ENCODE data around the gene PGAP1. TPM values are rescaled to one million over a fixed set of nuclear protein-coding genes. Genes with fewer than 3 reads are reported as not detected.
A peak's percentile ranks its signal among the peaks of the same experiment; 100 is the strongest.

The PGAP1 gene
- total and polyA plus RNA-seq, 10 of the 15 experiments (the other 5 are each of a cell fraction or from before 2014, with no cell fraction given), result 0.75 to 4.7 (median 3.0) TPM

DNA sequence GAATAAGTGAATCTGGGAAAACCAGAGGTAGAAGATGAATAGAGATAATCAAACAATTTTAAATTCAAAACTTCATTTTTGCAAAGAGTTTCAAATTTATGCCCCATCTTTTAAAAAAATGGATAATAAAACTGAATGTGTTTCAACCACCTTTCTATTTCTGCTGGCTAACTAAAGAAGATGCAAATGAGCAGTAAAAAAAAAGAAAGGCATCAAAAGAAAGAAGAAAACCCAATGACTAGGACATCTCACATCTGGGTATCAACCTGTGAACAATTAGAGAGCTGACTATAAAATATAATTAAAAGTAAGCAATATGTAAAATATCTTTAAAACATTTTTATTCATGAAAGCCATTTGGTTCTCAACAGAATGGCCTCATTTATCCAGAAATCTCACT is 2.5 kb downstream of the PGAP1 start:
- Histone ChIP-seq H3K36me3 (ENCODE audit: control insufficient read depth in 2 of 2, insufficient read depth in 2 of 2, low read length in 1 of 2) (no peaks in the 10 kb centered on the region; a peak in 1 of 4 replicates), H3K27me3 (replicated peaks in 1 of 2; ENCODE audit: control insufficient read depth in 2 of 2, insufficient read depth in 2 of 2, low read length in 1 of 2) (no peaks in the 10 kb centered on the region), H2AFZ (ENCODE audit: control insufficient read depth, low read depth, low read length) (no peak overlapping the region), H3K9me3 (replicated peaks; ENCODE audit: control insufficient read depth, insufficient read depth, low read length) (no peaks in the 10 kb centered on the region; the same call in 2 of the 3 replicates), H3K4me3 (no peak overlapping the region), H3K4me2 (ENCODE audit: control insufficient read depth, insufficient read depth) (peak overlapping the region; percentile 78; the same call in 1 of the 2 replicates), H3K9ac (ENCODE audit: control insufficient read depth, insufficient read depth, low read length) (no peak overlapping the region), H3K4me1 (ENCODE audit: control insufficient read depth, insufficient read depth, low read length) (peaks cover 4% of the 10 kb centered on the region; the same call in 1 of the 2 replicates), H3K27ac (ENCODE audit: control insufficient read depth, insufficient read depth) (no peak overlapping the region), H3K79me2 (ENCODE audit: control insufficient read depth, insufficient read depth, low read length) (peaks cover 24% of the 10 kb centered on the region), H4K20me1 (ENCODE audit: control insufficient read depth, insufficient read depth) (no peaks in the 10 kb centered on the region)
- FAIRE-seq (no peak), DNase-seq (ENCODE audit: low read depth, low spot score) (no peak), ATAC-seq (no peak)
- RAD21 ChIA-PET (ENCODE audit: unreplicated experiment), result interaction anchor here (1.1 to 4.1 kb wide), 3 partner anchors 20 to 124 kb away, joined by 3 to 12 read pairs (median 4); partner anchors contain the start of gene GTF3C3
- intact Hi-C loops (cut with micrococcal nuclease; ENCODE audit: unreplicated experiment) (no loop called here), in situ Hi-C loops (cut with MboI) (no loop called here)
- BruUV-seq (replicated peaks), result no TSS peak
- SMC1A ChIA-PET (ENCODE audit: uncharacterized antibody, unreplicated experiment), result interaction anchor here (0.7 to 1.4 kb wide), 2 partner anchors 9 to 774 kb away, joined by 3 read pairs; no protein-coding TSS in a partner anchor
- TF ChIP-seq NR2C2 (IDR thresholded peaks at IDR 0.05; ENCODE audit: borderline replicate concordance, control insufficient read depth, insufficient read length, low read depth) (no peak), MYC (IDR thresholded peaks at IDR 0.05; ENCODE audit: insufficient read depth, insufficient read length, insufficient replicate concordance, low read length, severe bottlenecking) (no peak), ESRRA (IDR thresholded peaks at IDR 0.05; ENCODE audit: low read length) (no peak), ZBTB4 (CRISPR knock-in tag; IDR thresholded peaks at IDR 0.05) (no peak), CBX3 (IDR thresholded peaks at IDR 0.05; ENCODE audit: borderline replicate concordance, low read depth) (no peak), ZBED1 (IDR thresholded peaks at IDR 0.05; ENCODE audit: borderline replicate concordance) (no peak), ZNF384 (IDR thresholded peaks at IDR 0.05; ENCODE audit: borderline replicate concordance, low read depth, low read length) (peak; percentile 58), ZBTB33 (IDR thresholded peaks at IDR 0.05) (no peak), NFYB (IDR thresholded peaks at IDR 0.05; ENCODE audit: insufficient read depth, low read depth, low read length) (no peak), LARP7 (IDR thresholded peaks at IDR 0.05) (no peak), JUND (IDR thresholded peaks at IDR 0.05; ENCODE audit: low read depth, low read length) (no peak), NR2C1 (IDR thresholded peaks at IDR 0.05) (0 out of 2 replicates have a peak, but pooled peaks have one; percentile 13)
- POLR2A ChIA-PET, result no interaction called here
- CTCF ChIA-PET, result interaction anchor here (1.1 to 2.0 kb wide), 2 partner anchors 9 to 267 kb away, joined by 4 to 5 read pairs; no protein-coding TSS in a partner anchor

Measured in GM12878 (cell line).